HFFc6 (cell line): ENCODE measurements around the gene KIF26B. TPM values are rescaled to one million over a fixed set of nuclear protein-coding genes. Genes with fewer than 3 reads are reported as not detected.
"Not testable (repeated sequence)": the region's sequence is repeated elsewhere in the genome, so short reads cannot be mapped to it uniquely, and the experiment has no call there.

Experiments used
- DNase-seq: peaks from one replicate; pipeline ENCODE4 v3.0.0-alpha.2; 2018
- H3K27ac Mint-ChIP-seq: 2 replicates; pipeline ENCODE4 v1.8.0; 2020; ENCODE audit warnings: mild to moderate bottlenecking, mixed read lengths
- H3K27me3 Mint-ChIP-seq: 2 replicates; pipeline ENCODE4 v1.8.0; 2021; ENCODE audit warnings: mild to moderate bottlenecking, moderate library complexity, mixed read lengths; ENCODE audit not compliant: insufficient read depth
- H3K36me3 Mint-ChIP-seq: 2 replicates; pipeline ENCODE4 v1.8.0; 2021; ENCODE audit warnings: low read depth, mixed read lengths
- H3K4me1 Mint-ChIP-seq: 2 replicates; pipeline ENCODE4 v1.8.0; 2020; ENCODE audit warnings: low read depth, mixed read lengths
- H3K4me3 Mint-ChIP-seq: 2 replicates; pipeline ENCODE4 v1.8.0; 2020; ENCODE audit warnings: mild to moderate bottlenecking, moderate library complexity, mixed read lengths
- H3K9me3 Mint-ChIP-seq: 2 replicates; pipeline ENCODE4 v1.8.0; 2020; ENCODE audit warnings: mild to moderate bottlenecking, mixed read lengths
- CTCF ChIP-seq: fragments of 200-600 bp; sonication (generic); IDR thresholded peaks from 2 replicates; pipeline ENCODE4 v1.5.0; 2021; ENCODE audit warnings: antibody characterized with exemption, mild to moderate bottlenecking
- total RNA-seq, 6 experiments: library from RNA; stranded (reverse); fragmentation: NEBNext Ultra II Directional; extraction: Animal tissue kit (Norgen Biotek cat#: 25700); gene quantifications; 2 replicates in 1 of 6; 3 replicates in 5 of 6; pipeline ENCODE4 v1.2.3, GENCODE V29; 2021

KIF26B gene
- total RNA-seq, 6 experiments from 2014 or later, result 4.6 to 7.5 (median 5.5) TPM

GRCh38 chr1:245332085-245332484 lies 177.3 kb downstream of the KIF26B start:
- Mint-ChIP-seq H3K27me3 (peaks cover 3% of the 10 kb centered on the region), H3K27ac (no peak overlapping the region)

GRCh38 chr1:245332513-245332912 lies 177.7 kb downstream of the KIF26B start:
- Mint-ChIP-seq H3K36me3 (no peaks in the 10 kb centered on the region), H3K27ac (no peak overlapping the region; the same call in 1 of the 2 replicates), H3K4me1 (peaks cover 11% of the 10 kb centered on the region), H3K9me3 (no peaks in the 10 kb centered on the region), H3K4me3 (no peak overlapping the region), H3K27me3 (peaks cover 3% of the 10 kb centered on the region)
- no peak for TF ChIP-seq CTCF
- DNase-seq, result no peak

More at GRCh38 chr1:245332085-245332484, 177.3 kb downstream of the KIF26B start:
- H3K36me3 Mint-ChIP-seq, result no peaks in the 10 kb centered on the region
- peaks cover 10% of the 10 kb centered on the region for H3K4me1 Mint-ChIP-seq
- no peak for DNase-seq
- no peak for TF ChIP-seq CTCF
- H3K9me3 Mint-ChIP-seq, result no peaks in the 10 kb centered on the region
- no peak overlapping the region for H3K4me3 Mint-ChIP-seq

- H3K27me3 Mint-ChIP-seq, result peaks cover 3% of the 10 kb centered on the region
- DNase-seq, result no peak
- H3K4me3 Mint-ChIP-seq, result no peak overlapping the region
- peaks cover 16% of the 10 kb centered on the region for H3K4me1 Mint-ChIP-seq
- no peak for TF ChIP-seq CTCF
- no peaks in the 10 kb centered on the region for H3K36me3 Mint-ChIP-seq
- no peak overlapping the region for H3K27ac Mint-ChIP-seq
- no peaks in the 10 kb centered on the region for H3K9me3 Mint-ChIP-seq
Measured at GRCh38 chr1:245334235-245334634, 179.4 kb downstream of the KIF26B start.

DNA sequence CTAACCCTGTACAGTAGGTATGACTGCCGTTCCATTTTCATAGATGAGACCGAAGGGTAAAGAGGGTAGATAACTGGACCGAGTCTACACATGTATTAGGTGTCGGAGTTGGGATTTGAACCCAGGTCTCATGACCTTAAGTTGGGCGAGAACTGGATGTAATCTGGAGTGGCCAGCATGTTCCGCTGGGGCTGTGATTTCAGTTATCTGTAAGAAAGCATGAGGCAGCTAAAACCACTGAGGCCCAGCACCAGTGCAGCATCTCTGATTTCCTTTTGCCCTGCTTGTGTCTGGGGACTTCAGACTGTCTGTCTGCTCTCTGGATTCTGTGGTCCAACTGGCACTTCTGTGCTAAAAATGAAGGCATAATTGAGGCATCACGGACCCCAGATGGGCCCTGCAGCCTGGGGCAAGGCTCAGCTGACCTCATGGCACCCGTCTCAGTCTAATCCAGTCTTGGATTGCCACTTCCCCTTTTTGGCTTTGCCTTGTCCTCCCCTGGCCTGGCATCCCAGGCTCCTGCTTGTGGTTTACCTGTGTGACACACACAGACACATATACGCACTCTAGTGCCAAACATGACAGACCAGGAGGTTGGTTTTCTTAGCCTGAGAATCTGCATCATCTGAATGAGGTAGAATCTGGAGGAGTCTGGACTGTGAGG lies 180.2 kb downstream of the KIF26B start:
- Mint-ChIP-seq H3K27me3 (peaks cover 3% of the 10 kb centered on the region), H3K27ac (no peak overlapping the region), H3K36me3 (no peaks in the 10 kb centered on the region), H3K4me1 (peaks cover 16% of the 10 kb centered on the region), H3K9me3 (no peaks in the 10 kb centered on the region), H3K4me3 (no peak overlapping the region)
- no peak for TF ChIP-seq CTCF
- no peak for DNase-seq

GRCh38 chr1:245335684-245336083 lies 180.9 kb downstream of the KIF26B start:
- H3K4me1 Mint-ChIP-seq, result peaks cover 16% of the 10 kb centered on the region
- not testable (repeated sequence) for H3K9me3 Mint-ChIP-seq, H3K27ac Mint-ChIP-seq, H3K36me3 Mint-ChIP-seq, H3K4me3 Mint-ChIP-seq, DNase-seq, H3K27me3 Mint-ChIP-seq

DNA sequence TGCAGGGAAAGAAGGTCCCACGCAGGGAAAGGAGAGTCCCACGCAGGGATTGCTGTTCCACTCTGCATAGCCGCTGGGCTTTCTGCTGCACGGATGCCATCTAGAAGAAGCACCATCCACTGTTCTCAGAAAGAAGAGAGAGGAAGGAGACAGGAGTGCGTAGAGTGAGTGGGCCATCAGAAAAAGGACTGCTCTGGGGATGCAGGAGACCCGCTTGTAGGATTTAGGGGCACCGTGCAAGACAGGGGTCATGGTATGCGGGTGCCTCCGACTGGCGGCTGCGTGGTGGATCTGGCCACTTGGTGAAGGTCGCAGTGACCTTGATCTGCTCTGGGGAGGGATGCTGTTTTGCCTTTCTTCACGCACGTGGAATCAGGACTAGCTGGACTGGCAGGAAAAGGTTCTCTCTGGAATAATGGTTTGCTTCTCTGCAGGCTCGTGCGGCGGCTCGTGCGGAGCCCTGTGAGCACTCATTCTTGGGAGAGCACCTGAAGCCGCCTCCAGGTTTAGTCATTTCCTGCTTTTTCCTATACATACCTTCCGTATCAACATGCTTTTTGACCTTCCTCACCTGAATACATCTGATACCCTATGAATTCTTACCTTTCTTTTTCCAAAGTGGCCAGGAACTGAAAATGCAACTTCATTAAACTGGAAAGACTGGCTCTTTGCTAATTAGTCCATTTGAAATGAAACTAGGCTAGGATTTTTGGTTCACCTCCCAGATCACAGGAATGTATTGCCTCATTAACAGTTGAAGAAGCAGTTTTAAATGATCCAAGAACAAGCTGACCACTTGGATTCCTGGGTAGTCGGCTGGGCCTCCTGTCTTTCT lies 181.6 kb downstream of the KIF26B start:
- peaks cover 16% of the 10 kb centered on the region for H3K4me1 Mint-ChIP-seq
- no peak overlapping the region for H3K4me3 Mint-ChIP-seq
- no peaks in the 10 kb centered on the region for H3K36me3 Mint-ChIP-seq
- TF ChIP-seq CTCF, result no peak
- no peak for DNase-seq
- no peak overlapping the region for H3K27ac Mint-ChIP-seq
- no peaks in the 10 kb centered on the region for H3K9me3 Mint-ChIP-seq
- peaks cover 3% of the 10 kb centered on the region for H3K27me3 Mint-ChIP-seq

DNA sequence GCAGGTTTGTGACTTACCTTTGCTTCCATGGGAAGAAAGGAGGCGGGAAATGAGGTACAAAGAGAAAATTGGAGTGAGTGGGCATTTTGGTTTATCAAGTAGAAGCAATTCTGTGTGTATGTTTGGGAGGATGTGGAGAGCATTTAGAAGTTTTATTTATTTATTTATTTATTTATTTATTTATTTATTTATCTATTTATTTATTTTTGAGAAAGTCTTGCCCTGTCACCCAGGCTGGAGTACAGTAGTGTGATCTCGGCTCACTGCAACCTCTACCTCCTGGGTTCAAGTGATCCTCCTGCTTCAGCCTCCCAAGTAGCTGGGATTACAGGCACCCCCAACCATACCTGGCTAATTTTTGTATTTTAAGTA lies 182.2 kb downstream of the KIF26B start:
- not testable (repeated sequence) for DNase-seq, H3K4me3 Mint-ChIP-seq, H3K27me3 Mint-ChIP-seq, H3K9me3 Mint-ChIP-seq, H3K36me3 Mint-ChIP-seq, H3K27ac Mint-ChIP-seq
- H3K4me1 Mint-ChIP-seq, result peaks cover 16% of the 10 kb centered on the region
